SK-N-MC (cell line): ENCODE results near the gene TBC1D25.

ENCODE experiments used
- EZH2 ChIP-seq: fragments of 200-600 bp; sonication (generic); IDR thresholded peaks from one replicate; pipeline ENCODE4 v1.6.1; 2017; ENCODE audit warnings: antibody characterized with exemption
- FOXP2 ChIP-seq: optimal IDR thresholded peaks from 2 replicates; pipeline ENCODE3; 2011; ENCODE audit warnings: mild to moderate bottlenecking, moderate library complexity; ENCODE audit not compliant: insufficient read depth; ENCODE audit errors: extremely low read length, control extremely low read depth
- POLR2AphosphoS5 ChIP-seq: IDR thresholded peaks from 2 replicates; pipeline ENCODE4 v1.6.1; 2012; ENCODE audit warnings: mild to moderate bottlenecking, low read depth, low read length, borderline replicate concordance

GRCh38 chrX:48509245-48509590, 30.3 kb upstream of the TBC1D25 start:
- TF ChIP-seq POLR2AphosphoS5 = no peak
- TF ChIP-seq EZH2 = no peak
- TF ChIP-seq FOXP2 = no peak
